Measurements from ENCODE around the gene ABCA12. TPM values are rescaled to one million over a fixed set of nuclear protein-coding genes. Genes with fewer than 3 reads are reported as not detected.

Gene ABCA12
- total RNA-seq, 1 experiment from 2014 or later: 1.3 TPM

GRCh38 chr2:214899751-214900150, 238.7 kb downstream of the ABCA12 start:
- no TSS peak for BruUV-seq (replicated peaks)
- ChIA-PET RAD21 (ENCODE audit: low non-redundant PET in 1 of 2, low total read pairs in 2 of 2, uncharacterized antibody in 2 of 2, unreplicated experiment in 2 of 2) (no interaction called here), POLR2A (no interaction called here), CTCF (no interaction called here)
- Histone ChIP-seq H3K9ac (ENCODE audit: low read length) (no peak overlapping the region), H3K4me1 (ENCODE audit: control insufficient read depth in 1 of 2, insufficient read depth in 2 of 2, low read length in 2 of 2) (no peaks in the 10 kb centered on the region), H3K27me3 (ENCODE audit: insufficient read depth, low read length) (no peaks in the 10 kb centered on the region), H3K4me2 (ENCODE audit: low read length) (no peak overlapping the region), H3K36me3 (ENCODE audit: control insufficient read depth in 1 of 2, insufficient read depth in 2 of 2, low read length in 2 of 2) (no peaks in the 10 kb centered on the region), H3K27ac (ENCODE audit: low read depth, low read length) (no peak overlapping the region), H4K20me1 (ENCODE audit: insufficient read depth) (no peaks in the 10 kb centered on the region), H3K79me2 (ENCODE audit: insufficient read depth, low read length) (no peaks in the 10 kb centered on the region), H3K9me2 (ENCODE audit: insufficient read depth) (no peaks in the 10 kb centered on the region), H3K9me3 (ENCODE audit: control insufficient read depth in 1 of 2, insufficient read depth in 1 of 2, low read depth in 1 of 2, low read length in 2 of 2) (no peaks in the 10 kb centered on the region), H3K4me3 (replicated peaks in 1 of 2; ENCODE audit: low read depth in 1 of 2, low read length in 2 of 2) (no peak overlapping the region), H2AFZ (ENCODE audit: low read depth, low read length, poor library complexity, severe bottlenecking) (no peak overlapping the region)
- DNase-seq (ENCODE audit: low read depth, low spot score) (no peak), ATAC-seq (no peak)
- no peak for TF ChIP-seq CBX3 (IDR thresholded peaks at IDR 0.05; ENCODE audit: low read depth)
- no peak for TF ChIP-seq RAD21 (IDR thresholded peaks at IDR 0.05; ENCODE audit: low read depth)
- no peak for TF ChIP-seq POLR2AphosphoS5 (IDR thresholded peaks at IDR 0.05; ENCODE audit: low read depth, low read length)
- TF ChIP-seq REST (IDR thresholded peaks at IDR 0.05; ENCODE audit: low read depth): no peak
- TF ChIP-seq FOSL1 (IDR thresholded peaks at IDR 0.05; ENCODE audit: low read depth): no peak
- TF ChIP-seq TCF7L2 (IDR thresholded peaks at IDR 0.05; ENCODE audit: borderline replicate concordance, extremely low read depth, insufficient read depth, insufficient read length): no peak
- no peak for TF ChIP-seq YY1 (IDR thresholded peaks at IDR 0.05; ENCODE audit: extremely low read depth, insufficient replicate concordance, low read depth, low read length)
- no peak for TF ChIP-seq POLR2A (IDR thresholded peaks at IDR 0.05; ENCODE audit: borderline replicate concordance, extremely low read depth, insufficient read depth, insufficient read length)
- TF ChIP-seq MAX (IDR thresholded peaks at IDR 0.05): no peak
- TF ChIP-seq CEBPB (IDR thresholded peaks at IDR 0.05; ENCODE audit: low read depth): no peak
- no peak for TF ChIP-seq ELF1 (IDR thresholded peaks at IDR 0.05; ENCODE audit: borderline replicate concordance, low read depth)
- intact Hi-C loops (cut with micrococcal nuclease): no loop called here

Data from HCT116 (cell line).